HG03432 (cell line): ENCODE results near the gene ZNF440.

Experiments
- ATAC-seq: cut with Tn5 transposase; IDR thresholded peaks from one replicate; pipeline ENCODE4 v1.9.1; 2021; ENCODE audit warnings: mild to moderate bottlenecking, moderate library complexity; ENCODE audit not compliant: unreplicated experiment

Gene ZNF440

GRCh38 chr19:11882606-11883005, 68.5 kb downstream of the ZNF440 start:
- ATAC-seq, result no peak
